Liver (tissue), 9 donors: ENCODE measurements around the gene ITGA7. TPM values are rescaled to one million over a fixed set of nuclear protein-coding genes. Genes with fewer than 3 reads are reported as not detected.

Source experiments
- DNase-seq: peaks from one replicate; pipeline ENCODE4 v3.0.0-alpha.2; 2017; ENCODE audit warnings: low spot score
- H3K27ac ChIP-seq, 2 donors: one replicate each; pipeline ENCODE4 v1.7.0; 2013; ENCODE audit warnings: inconsistent platforms in 2 of 2, low read length in 2 of 2, control low read depth in 1 of 2, low read depth in 1 of 2, mild to moderate bottlenecking in 1 of 2
- H3K27me3 ChIP-seq, 4 donors: one replicate each; pipeline versions ENCODE4 v1.6.1 to v1.7.0; 2013; ENCODE audit warnings: low read length in 3 of 4, inconsistent platforms in 1 of 4, mild to moderate bottlenecking in 1 of 4, moderate library complexity in 1 of 4; ENCODE audit not compliant: control insufficient read depth in 4 of 4, insufficient read depth in 4 of 4
- H3K36me3 ChIP-seq, 4 donors: one replicate each; pipeline versions ENCODE4 v1.6.1 to v1.7.0; 2013; ENCODE audit warnings: low read length in 3 of 4, mild to moderate bottlenecking in 3 of 4, low read depth in 1 of 4, moderate library complexity in 1 of 4; ENCODE audit not compliant: control insufficient read depth in 4 of 4, insufficient read depth in 3 of 4
- H3K4me1 ChIP-seq, 4 donors: one replicate each; pipeline versions ENCODE4 v1.6.1 to v1.7.0; 2013; ENCODE audit warnings: low read length in 3 of 4, mild to moderate bottlenecking in 3 of 4, moderate library complexity in 1 of 4; ENCODE audit not compliant: control insufficient read depth in 4 of 4, insufficient read depth in 4 of 4
- H3K4me3 ChIP-seq, 3 donors: one replicate each; pipeline versions ENCODE4 v1.6.1 to v1.7.0; 2013; ENCODE audit warnings: low read length in 3 of 3, control low read depth in 1 of 3, low read depth in 1 of 3, mild to moderate bottlenecking in 1 of 3
- H3K9ac ChIP-seq, 2 donors: one replicate each; pipeline ENCODE4 v1.7.0; 2013; ENCODE audit warnings: low read length in 2 of 2, mild to moderate bottlenecking in 2 of 2, moderate library complexity in 2 of 2, control low read depth in 1 of 2, low read depth in 1 of 2
- H3K9me3 ChIP-seq, 4 donors: one replicate each; pipeline versions ENCODE4 v1.6.1 to v1.7.0; 2013; ENCODE audit warnings: low read length in 3 of 4; ENCODE audit not compliant: control insufficient read depth in 4 of 4
- EGR1 ChIP-seq, 2 donors: IDR thresholded peaks; 2 replicates each; pipeline ENCODE4 v1.6.1; 2016 to 2018; ENCODE audit warnings: antibody characterized with exemption in 2 of 2, low read depth in 2 of 2
- FOXA2 ChIP-seq: IDR thresholded peaks from 2 replicates; pipeline ENCODE4 v1.6.1; 2016; ENCODE audit warnings: antibody characterized with exemption
- GABPA ChIP-seq, 2 donors: IDR thresholded peaks in 1 of 2; conservative IDR thresholded peaks in 1 of 2; 2 replicates each; pipeline ENCODE4 v1.6.1; 2016; ENCODE audit warnings: antibody characterized with exemption in 2 of 2, mild to moderate bottlenecking in 1 of 2, moderate library complexity in 1 of 2
- HNF4A ChIP-seq, 2 donors: conservative IDR thresholded peaks; 2 replicates each; pipeline ENCODE4 v1.6.1; 2016; ENCODE audit warnings: antibody characterized with exemption in 2 of 2, mild to moderate bottlenecking in 2 of 2
- HNF4G ChIP-seq: IDR thresholded peaks from 2 replicates; pipeline ENCODE4 v1.6.1; 2016; ENCODE audit warnings: antibody characterized with exemption
- NR2F2 ChIP-seq: IDR thresholded peaks from 2 replicates; pipeline ENCODE4 v1.6.1; 2016; ENCODE audit warnings: antibody characterized with exemption
- RAD21 ChIP-seq, 2 donors: IDR thresholded peaks; 2 replicates each; pipeline ENCODE4 v1.6.1; 2016; ENCODE audit warnings: antibody characterized with exemption in 2 of 2, mild to moderate bottlenecking in 2 of 2
- SP1 ChIP-seq: IDR thresholded peaks from 2 replicates; pipeline ENCODE4 v1.6.1; 2018; ENCODE audit warnings: antibody characterized with exemption, mild to moderate bottlenecking
- WGBS: extraction: QIAGEN DNeasy Blood & Tissue Kit; methylation state at CpG from one replicate; pipeline ENCODE4 v1.1.7; 2013; 5-methylcytosine and 5-hydroxymethylcytosine counted together
- polyA plus RNA-seq, 2 donors: library from polyadenylated mRNA; stranded (reverse) in 1 of 2; unstranded in 1 of 2; fragments of 200-250 nt in 1 of 2; fragments of >200 nt in 1 of 2; fragmentation: Nextera tagmentation in 1 of 2; extraction: Ambion mirVana in 1 of 2; gene quantifications; one replicate each; pipeline versions ENCODE4 v1.2.1 to v1.2.3, GENCODE V29; 2013 to 2015
- total RNA-seq, 2 donors: library from RNA; depleted of rRNA; stranded (reverse); fragments of >200 nt; gene quantifications; one replicate each; pipeline ENCODE4 v1.2.3, GENCODE V29; 2014
- TF ChIP-seq, protein P1 (sequence below): IDR thresholded peaks from 2 replicates; pipeline ENCODE4 v1.6.1; 2016; ENCODE audit warnings: antibody characterized with exemption
- TF ChIP-seq, protein P2 (sequence below): IDR thresholded peaks from 2 replicates; pipeline ENCODE4 v1.6.1; 2016; ENCODE audit warnings: antibody characterized with exemption, mild to moderate bottlenecking
- TF ChIP-seq, protein P3 (sequence below): fragments of 150-350 bp; IDR thresholded peaks from 2 replicates; pipeline ENCODE4 v1.5.1; 2017; ENCODE audit warnings: improper control_type of control experiment, low read depth, low read length; ENCODE audit not compliant: missing input control
- TF ChIP-seq, protein P4 (sequence below): IDR thresholded peaks from 2 replicates; pipeline ENCODE4 v1.6.1; 2016; ENCODE audit warnings: antibody characterized with exemption
- TF ChIP-seq, protein P5 (sequence below): IDR thresholded peaks from 2 replicates; pipeline ENCODE4 v1.6.1; 2016; ENCODE audit warnings: antibody characterized with exemption
- donor health status: healthy.
- donor health status: healthy.
- donor health status: healthy.
- donor health status: healthy.
- donor health status: healthy.

Gene ITGA7
- total and polyA plus RNA-seq, 4 donors: 0.98 to 4.9 (median 3.3) TPM

DNA sequence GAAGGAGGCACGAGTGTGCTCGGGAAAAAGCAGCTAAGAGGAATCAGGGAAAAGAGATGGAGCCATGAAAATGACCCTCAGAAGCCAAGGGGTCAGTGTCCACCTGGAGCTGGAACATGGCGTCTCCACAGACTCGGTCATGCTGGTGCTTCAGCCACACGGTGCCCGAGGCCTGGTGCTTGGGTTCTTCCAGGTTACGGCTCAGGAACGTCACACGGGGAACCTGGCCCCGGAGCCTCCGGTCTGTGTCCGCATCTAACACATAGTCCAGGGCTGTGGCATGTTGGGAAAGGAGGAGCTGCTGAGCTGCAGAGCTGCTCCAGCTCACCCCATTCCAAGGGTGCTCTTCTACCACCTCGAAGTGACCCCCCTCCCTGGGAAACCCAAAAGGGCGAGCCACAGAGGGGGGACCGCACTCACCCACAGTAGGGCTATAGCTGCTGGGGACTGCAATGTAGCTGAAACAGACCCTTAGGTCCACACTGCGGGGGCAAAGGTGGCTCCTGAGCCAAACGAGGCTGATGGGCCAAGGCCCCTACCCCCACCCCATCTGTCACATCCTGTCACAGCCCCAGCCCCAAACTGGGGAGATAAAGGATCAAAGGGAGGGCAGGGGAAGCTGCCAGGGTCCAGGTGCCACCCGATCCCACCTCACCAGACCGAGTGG, 10.8 kb downstream of the ITGA7 start:
- no peaks in the 10 kb centered on the region for H3K9me3 ChIP-seq
- TF ChIP-seq NR2F2 (no peak), FOXA2 (no peak), GABPA (IDR thresholded peaks at IDR 0.05 in 1 of 2, conservative IDR thresholded peaks at IDR 0.05 in 1 of 2) (no peak), SP1 (no peak), HNF4G (no peak), RAD21 (IDR thresholded peaks at IDR 0.05) (no peak), EGR1 (IDR thresholded peaks at IDR 0.05; ENCODE audit: low read depth in 2 of 2) (no peak)
- TF ChIP-seq, protein P1, sequence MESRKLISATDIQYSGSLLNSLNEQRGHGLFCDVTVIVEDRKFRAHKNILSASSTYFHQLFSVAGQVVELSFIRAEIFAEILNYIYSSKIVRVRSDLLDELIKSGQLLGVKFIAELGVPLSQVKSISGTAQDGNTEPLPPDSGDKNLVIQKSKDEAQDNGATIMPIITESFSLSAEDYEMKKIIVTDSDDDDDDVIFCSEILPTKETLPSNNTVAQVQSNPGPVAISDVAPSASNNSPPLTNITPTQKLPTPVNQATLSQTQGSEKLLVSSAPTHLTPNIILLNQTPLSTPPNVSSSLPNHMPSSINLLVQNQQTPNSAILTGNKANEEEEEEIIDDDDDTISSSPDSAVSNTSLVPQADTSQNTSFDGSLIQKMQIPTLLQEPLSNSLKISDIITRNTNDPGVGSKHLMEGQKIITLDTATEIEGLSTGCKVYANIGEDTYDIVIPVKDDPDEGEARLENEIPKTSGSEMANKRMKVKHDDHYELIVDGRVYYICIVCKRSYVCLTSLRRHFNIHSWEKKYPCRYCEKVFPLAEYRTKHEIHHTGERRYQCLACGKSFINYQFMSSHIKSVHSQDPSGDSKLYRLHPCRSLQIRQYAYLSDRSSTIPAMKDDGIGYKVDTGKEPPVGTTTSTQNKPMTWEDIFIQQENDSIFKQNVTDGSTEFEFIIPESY: no peak
- TF ChIP-seq, protein P2, sequence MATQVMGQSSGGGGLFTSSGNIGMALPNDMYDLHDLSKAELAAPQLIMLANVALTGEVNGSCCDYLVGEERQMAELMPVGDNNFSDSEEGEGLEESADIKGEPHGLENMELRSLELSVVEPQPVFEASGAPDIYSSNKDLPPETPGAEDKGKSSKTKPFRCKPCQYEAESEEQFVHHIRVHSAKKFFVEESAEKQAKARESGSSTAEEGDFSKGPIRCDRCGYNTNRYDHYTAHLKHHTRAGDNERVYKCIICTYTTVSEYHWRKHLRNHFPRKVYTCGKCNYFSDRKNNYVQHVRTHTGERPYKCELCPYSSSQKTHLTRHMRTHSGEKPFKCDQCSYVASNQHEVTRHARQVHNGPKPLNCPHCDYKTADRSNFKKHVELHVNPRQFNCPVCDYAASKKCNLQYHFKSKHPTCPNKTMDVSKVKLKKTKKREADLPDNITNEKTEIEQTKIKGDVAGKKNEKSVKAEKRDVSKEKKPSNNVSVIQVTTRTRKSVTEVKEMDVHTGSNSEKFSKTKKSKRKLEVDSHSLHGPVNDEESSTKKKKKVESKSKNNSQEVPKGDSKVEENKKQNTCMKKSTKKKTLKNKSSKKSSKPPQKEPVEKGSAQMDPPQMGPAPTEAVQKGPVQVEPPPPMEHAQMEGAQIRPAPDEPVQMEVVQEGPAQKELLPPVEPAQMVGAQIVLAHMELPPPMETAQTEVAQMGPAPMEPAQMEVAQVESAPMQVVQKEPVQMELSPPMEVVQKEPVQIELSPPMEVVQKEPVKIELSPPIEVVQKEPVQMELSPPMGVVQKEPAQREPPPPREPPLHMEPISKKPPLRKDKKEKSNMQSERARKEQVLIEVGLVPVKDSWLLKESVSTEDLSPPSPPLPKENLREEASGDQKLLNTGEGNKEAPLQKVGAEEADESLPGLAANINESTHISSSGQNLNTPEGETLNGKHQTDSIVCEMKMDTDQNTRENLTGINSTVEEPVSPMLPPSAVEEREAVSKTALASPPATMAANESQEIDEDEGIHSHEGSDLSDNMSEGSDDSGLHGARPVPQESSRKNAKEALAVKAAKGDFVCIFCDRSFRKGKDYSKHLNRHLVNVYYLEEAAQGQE: no peak
- TF ChIP-seq, protein P3, sequence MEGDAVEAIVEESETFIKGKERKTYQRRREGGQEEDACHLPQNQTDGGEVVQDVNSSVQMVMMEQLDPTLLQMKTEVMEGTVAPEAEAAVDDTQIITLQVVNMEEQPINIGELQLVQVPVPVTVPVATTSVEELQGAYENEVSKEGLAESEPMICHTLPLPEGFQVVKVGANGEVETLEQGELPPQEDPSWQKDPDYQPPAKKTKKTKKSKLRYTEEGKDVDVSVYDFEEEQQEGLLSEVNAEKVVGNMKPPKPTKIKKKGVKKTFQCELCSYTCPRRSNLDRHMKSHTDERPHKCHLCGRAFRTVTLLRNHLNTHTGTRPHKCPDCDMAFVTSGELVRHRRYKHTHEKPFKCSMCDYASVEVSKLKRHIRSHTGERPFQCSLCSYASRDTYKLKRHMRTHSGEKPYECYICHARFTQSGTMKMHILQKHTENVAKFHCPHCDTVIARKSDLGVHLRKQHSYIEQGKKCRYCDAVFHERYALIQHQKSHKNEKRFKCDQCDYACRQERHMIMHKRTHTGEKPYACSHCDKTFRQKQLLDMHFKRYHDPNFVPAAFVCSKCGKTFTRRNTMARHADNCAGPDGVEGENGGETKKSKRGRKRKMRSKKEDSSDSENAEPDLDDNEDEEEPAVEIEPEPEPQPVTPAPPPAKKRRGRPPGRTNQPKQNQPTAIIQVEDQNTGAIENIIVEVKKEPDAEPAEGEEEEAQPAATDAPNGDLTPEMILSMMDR: no peak
- TF ChIP-seq, protein P4, sequence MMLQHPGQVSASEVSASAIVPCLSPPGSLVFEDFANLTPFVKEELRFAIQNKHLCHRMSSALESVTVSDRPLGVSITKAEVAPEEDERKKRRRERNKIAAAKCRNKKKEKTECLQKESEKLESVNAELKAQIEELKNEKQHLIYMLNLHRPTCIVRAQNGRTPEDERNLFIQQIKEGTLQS: no peak
- H3K4me1 ChIP-seq: no peaks in the 10 kb centered on the region
- no peak for DNase-seq
- WGBS: 89% methylated on average over 19 of the region's 19 CpGs
- no peaks in the 10 kb centered on the region for H3K36me3 ChIP-seq
- no peak overlapping the region for H3K9ac ChIP-seq
- H3K27ac ChIP-seq: no peak overlapping the region
- no peak overlapping the region for H3K4me3 ChIP-seq
- H3K27me3 ChIP-seq: no peaks in the 10 kb centered on the region

DNA sequence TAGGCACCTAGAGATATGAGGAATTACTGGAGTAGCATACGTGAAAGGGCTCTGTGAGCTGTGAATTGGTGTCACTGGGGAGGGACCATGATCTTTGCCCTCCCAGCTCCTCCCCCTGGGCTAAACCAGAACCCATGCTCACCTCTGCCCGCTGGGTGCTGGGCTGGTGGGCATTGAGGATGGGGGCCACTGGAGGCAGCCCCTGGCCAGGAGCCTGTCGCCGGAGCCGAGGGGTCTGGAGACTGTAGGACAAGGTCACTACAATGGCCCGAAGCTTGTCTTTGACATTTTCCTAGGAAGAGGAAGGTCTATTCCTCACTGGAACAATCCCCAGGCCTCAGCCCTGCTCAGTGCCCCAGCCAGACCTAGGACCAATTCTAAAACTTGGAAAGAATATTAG, 11.6 kb downstream of the ITGA7 start:
- Histone ChIP-seq H3K4me3 (no peak overlapping the region), H3K9me3 (no peaks in the 10 kb centered on the region), H3K9ac (no peak overlapping the region), H3K27me3 (no peaks in the 10 kb centered on the region), H3K4me1 (no peaks in the 10 kb centered on the region), H3K36me3 (no peaks in the 10 kb centered on the region), H3K27ac (no peak overlapping the region)
- TF ChIP-seq, protein P3: no peak
- TF ChIP-seq HNF4A (conservative IDR thresholded peaks at IDR 0.05) (no peak), NR2F2 (no peak)
- TF ChIP-seq, protein P5, sequence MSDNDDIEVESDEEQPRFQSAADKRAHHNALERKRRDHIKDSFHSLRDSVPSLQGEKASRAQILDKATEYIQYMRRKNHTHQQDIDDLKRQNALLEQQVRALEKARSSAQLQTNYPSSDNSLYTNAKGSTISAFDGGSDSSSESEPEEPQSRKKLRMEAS: no peak
- DNase-seq: no peak
- WGBS: 91% methylated on average over 6 of the region's 6 CpGs
